ENCODE measurements around the gene NECTIN4.
"Not testable (repeated sequence)": the region's sequence is repeated elsewhere in the genome, so short reads cannot be mapped to it uniquely, and the experiment has no call there.

Gene NECTIN4

DNA sequence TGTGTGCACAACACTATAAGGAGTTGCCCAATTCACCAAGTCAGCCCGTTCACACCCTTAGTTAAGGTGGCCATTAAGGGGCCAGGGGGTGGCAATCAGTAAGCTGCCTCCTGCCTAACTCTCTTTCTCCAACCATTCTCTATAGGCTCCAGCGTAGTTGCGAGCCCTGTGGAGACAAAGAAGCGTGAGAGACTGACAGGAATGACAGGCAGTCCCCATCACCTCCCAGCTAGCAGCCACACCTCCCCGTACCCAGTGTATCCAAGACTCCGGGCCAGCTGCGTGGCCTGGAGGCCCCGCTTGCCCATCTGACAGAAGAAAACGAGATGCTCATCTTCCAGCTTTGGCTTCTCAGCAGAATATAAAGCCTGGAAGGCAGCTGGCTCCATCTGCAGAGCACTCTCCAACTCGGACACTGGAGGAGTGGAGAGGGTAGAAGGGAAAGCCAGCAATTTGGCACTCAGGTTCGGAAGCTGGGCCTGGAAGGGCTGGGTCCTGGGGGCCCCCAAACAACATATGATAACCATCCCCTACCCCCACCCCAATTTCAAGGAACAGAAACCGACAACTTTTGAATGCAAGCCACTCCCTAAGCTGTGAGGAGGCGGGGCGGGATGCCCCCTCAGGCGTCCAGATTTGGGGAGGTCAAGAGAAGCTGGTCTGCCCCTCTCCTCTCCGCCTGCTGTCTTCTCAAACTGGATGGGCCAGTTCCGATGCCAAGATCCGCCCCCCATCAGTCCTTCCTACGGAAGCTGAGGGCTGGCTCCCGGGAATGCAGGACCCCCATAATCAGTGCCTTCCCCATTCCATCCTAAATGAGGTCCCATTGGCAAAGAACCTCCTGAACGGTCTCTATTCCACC, 51.5 kb downstream of the NECTIN4 start:
- H3K9ac ChIP-seq (ENCODE audit: low read length in 5 of 5), result peak overlapping the region in 2 of 5 donors; percentile 59 to 61
- peaks cover 0 to 31% (median 13%) of the 10 kb centered on the region in 5 donors for H3K4me1 ChIP-seq (ENCODE audit: control insufficient read depth in 5 of 5, insufficient read depth in 5 of 5, low read length in 5 of 5)
- no peaks in the 10 kb centered on the region for H3K27me3 ChIP-seq (ENCODE audit: control insufficient read depth in 5 of 5, insufficient read depth in 4 of 5, low read length in 5 of 5)
- peak overlapping the region; percentile 13 for H3K27ac ChIP-seq (ENCODE audit: low read depth, low read length)
- H3K9me3 ChIP-seq (ENCODE audit: control insufficient read depth in 5 of 5, low read length in 5 of 5), result no peaks in the 10 kb centered on the region
- H3K36me3 ChIP-seq (ENCODE audit: control insufficient read depth in 5 of 5, insufficient read depth in 5 of 5, low read length in 5 of 5), result peaks cover 3 to 47% (median 45%) of the 10 kb centered on the region in 5 donors
- peak overlapping the region; percentile 42 to 73 (median 54) for H3K4me3 ChIP-seq (ENCODE audit: low read depth in 1 of 5, low read length in 5 of 5)

DNA sequence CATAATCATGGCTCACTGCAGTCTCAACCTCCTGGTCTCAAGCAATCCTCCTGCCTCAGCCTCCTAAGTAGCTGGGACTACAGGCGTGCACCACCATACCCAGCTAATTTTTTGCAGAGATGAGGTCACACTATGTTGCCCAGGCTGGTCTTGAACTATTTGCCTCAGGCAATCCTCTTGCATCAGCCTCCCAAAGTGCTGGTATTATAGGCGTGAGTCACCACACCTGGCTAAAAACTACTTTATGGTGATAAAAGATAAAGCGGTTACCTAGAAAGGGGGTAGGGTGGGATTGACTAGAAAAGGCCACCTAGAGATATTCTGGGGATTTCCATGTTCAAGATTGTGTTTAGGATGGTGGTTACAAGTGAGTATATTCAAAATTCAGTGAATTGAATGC, 55.6 kb downstream of the NECTIN4 start:
- Histone ChIP-seq H3K9me3 (ENCODE audit: control insufficient read depth in 5 of 5, low read length in 5 of 5) (no peaks in the 10 kb centered on the region), H3K9ac (ENCODE audit: low read length in 5 of 5) (no peak overlapping the region), H3K27ac (ENCODE audit: low read depth, low read length) (no peak overlapping the region), H3K27me3 (ENCODE audit: control insufficient read depth in 5 of 5, insufficient read depth in 4 of 5, low read length in 5 of 5) (no peaks in the 10 kb centered on the region), H3K36me3 (ENCODE audit: control insufficient read depth in 5 of 5, insufficient read depth in 5 of 5, low read length in 5 of 5) (peaks cover 0 to 7% (median 6%) of the 10 kb centered on the region in 5 donors), H3K4me3 (ENCODE audit: low read depth in 1 of 5, low read length in 5 of 5) (no peak overlapping the region), H3K4me1 (ENCODE audit: control insufficient read depth in 5 of 5, insufficient read depth in 5 of 5, low read length in 5 of 5) (peaks cover 0 to 46% (median 31%) of the 10 kb centered on the region in 5 donors)

DNA sequence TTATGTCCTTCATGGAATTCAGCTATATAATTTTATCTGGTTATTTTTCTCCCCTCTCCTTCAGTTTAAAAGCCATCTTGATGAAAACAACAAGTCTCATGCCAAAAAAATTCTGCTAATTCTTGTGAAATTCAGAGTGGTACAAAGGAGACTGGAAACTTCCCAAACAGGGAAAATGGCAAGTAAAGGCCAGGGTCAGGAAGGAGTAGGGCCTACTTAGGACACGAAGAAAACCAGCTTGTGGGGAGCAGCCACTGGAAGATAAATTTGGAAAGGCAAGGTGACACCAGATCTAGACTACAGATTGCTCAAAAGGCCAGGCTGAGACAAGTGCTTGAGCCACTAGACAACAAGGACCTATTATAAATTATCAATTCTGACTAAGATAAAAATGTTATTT, 56.9 kb downstream of the NECTIN4 start:
- no peak overlapping the region for H3K4me3 ChIP-seq (ENCODE audit: low read depth in 1 of 5, low read length in 5 of 5)
- H3K4me1 ChIP-seq (ENCODE audit: control insufficient read depth in 5 of 5, insufficient read depth in 5 of 5, low read length in 5 of 5), result peaks cover 0 to 35% (median 26%) of the 10 kb centered on the region in 5 donors
- H3K27ac ChIP-seq (ENCODE audit: low read depth, low read length), result peak overlapping the region; percentile 89
- no peaks in the 10 kb centered on the region for H3K27me3 ChIP-seq (ENCODE audit: control insufficient read depth in 5 of 5, insufficient read depth in 4 of 5, low read length in 5 of 5)
- no peaks in the 10 kb centered on the region for H3K36me3 ChIP-seq (ENCODE audit: control insufficient read depth in 5 of 5, insufficient read depth in 5 of 5, low read length in 5 of 5)
- H3K9me3 ChIP-seq (ENCODE audit: control insufficient read depth in 5 of 5, low read length in 5 of 5), result no peaks in the 10 kb centered on the region
- H3K9ac ChIP-seq (ENCODE audit: low read length in 5 of 5), result peak overlapping the region in 3 of 5 donors; percentile 30 to 63 (median 43)

DNA sequence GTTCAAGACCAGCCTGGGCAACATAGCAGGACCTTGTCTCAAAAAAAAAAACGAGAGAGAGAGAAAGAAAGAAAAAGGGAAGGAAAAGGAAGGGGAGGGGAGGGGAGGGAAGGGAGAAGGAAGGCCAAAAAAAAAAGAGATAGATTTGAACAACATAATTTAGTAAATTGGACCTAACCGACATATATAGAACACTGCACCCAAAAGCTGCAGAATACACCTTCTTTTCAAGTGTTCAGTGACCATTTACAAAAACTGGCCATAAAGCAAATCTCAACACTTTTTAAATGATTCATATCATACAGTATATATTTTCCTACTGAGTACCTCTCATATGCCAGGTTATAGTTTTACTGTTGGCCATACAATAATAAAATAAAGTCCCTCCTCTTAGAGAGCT, 57.5 kb downstream of the NECTIN4 start:
- Histone ChIP-seq H3K27ac (ENCODE audit: low read depth, low read length) (peak overlapping the region; percentile 89), H3K9me3 (ENCODE audit: control insufficient read depth in 5 of 5, low read length in 5 of 5) (no peaks in the 10 kb centered on the region), H3K9ac (ENCODE audit: low read length in 5 of 5) (peak overlapping the region in 3 of 5 donors; percentile 19 to 63 (median 43)), H3K4me1 (ENCODE audit: control insufficient read depth in 5 of 5, insufficient read depth in 5 of 5, low read length in 5 of 5) (peaks cover 0 to 29% (median 21%) of the 10 kb centered on the region in 5 donors), H3K27me3 (ENCODE audit: control insufficient read depth in 5 of 5, insufficient read depth in 4 of 5, low read length in 5 of 5) (no peaks in the 10 kb centered on the region), H3K4me3 (ENCODE audit: low read depth in 1 of 5, low read length in 5 of 5) (no peak overlapping the region), H3K36me3 (ENCODE audit: control insufficient read depth in 5 of 5, insufficient read depth in 5 of 5, low read length in 5 of 5) (no peaks in the 10 kb centered on the region)

DNA sequence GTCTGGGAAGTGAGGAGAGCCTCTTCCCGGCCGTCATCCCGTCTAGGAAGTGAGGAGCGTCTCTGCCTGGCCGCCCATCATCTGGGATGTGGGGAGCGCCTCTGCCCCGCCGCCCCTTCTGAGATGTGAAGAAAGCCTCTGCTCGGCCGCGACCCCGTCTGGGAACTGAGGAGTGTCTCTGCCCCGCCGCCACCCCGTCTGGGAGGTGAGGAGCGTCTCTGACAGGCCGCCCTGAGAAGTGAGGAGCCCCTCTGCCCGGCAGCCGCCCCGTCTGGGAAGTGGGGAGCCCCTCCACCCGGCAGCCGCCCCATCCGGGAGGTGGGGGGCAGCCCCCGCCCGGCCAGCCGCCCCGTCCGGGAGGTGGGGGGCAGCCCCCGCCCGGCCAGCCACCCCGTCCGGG, 59.9 kb downstream of the NECTIN4 start:
- not testable (repeated sequence) for H3K4me3 ChIP-seq (ENCODE audit: low read depth in 1 of 5, low read length in 5 of 5); H3K36me3 ChIP-seq (ENCODE audit: control insufficient read depth in 5 of 5, insufficient read depth in 5 of 5, low read length in 5 of 5); H3K27ac ChIP-seq (ENCODE audit: low read depth, low read length); H3K9me3 ChIP-seq (ENCODE audit: control insufficient read depth in 5 of 5, low read length in 5 of 5); H3K9ac ChIP-seq (ENCODE audit: low read length in 5 of 5); H3K27me3 ChIP-seq (ENCODE audit: control insufficient read depth in 5 of 5, insufficient read depth in 4 of 5, low read length in 5 of 5)
- peaks cover 0 to 23% (median 16%) of the 10 kb centered on the region in 5 donors for H3K4me1 ChIP-seq (ENCODE audit: control insufficient read depth in 5 of 5, insufficient read depth in 5 of 5, low read length in 5 of 5)

DNA sequence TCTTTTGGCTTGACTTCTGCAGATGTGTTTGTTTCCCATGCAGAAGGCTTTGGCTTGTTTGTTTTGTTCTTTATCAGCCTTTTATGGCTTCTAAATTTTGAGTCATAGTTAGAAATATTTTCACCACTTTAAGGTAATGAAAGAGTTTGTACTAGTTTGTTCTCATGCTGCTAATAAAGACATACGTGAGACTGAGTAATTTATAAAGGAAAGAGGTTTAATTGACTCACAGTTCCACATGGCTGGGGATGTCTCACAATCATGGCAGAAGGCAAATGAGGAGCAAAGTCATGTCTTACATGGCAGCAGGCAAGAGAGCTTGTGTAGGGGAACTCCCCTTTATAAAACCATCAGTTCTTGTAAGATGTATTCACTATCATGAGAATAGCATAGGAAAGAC, 62.4 kb downstream of the NECTIN4 start:
- H3K9ac ChIP-seq (ENCODE audit: low read length in 5 of 5); H3K27ac ChIP-seq (ENCODE audit: low read depth, low read length); H3K4me3 ChIP-seq (ENCODE audit: low read depth in 1 of 5, low read length in 5 of 5); H3K9me3 ChIP-seq (ENCODE audit: control insufficient read depth in 5 of 5, low read length in 5 of 5); H3K27me3 ChIP-seq (ENCODE audit: control insufficient read depth in 5 of 5, insufficient read depth in 4 of 5, low read length in 5 of 5); H3K36me3 ChIP-seq (ENCODE audit: control insufficient read depth in 5 of 5, insufficient read depth in 5 of 5, low read length in 5 of 5): not testable (repeated sequence)
- peaks cover 0 to 13% (median 8%) of the 10 kb centered on the region in 5 donors for H3K4me1 ChIP-seq (ENCODE audit: control insufficient read depth in 5 of 5, insufficient read depth in 5 of 5, low read length in 5 of 5)

DNA sequence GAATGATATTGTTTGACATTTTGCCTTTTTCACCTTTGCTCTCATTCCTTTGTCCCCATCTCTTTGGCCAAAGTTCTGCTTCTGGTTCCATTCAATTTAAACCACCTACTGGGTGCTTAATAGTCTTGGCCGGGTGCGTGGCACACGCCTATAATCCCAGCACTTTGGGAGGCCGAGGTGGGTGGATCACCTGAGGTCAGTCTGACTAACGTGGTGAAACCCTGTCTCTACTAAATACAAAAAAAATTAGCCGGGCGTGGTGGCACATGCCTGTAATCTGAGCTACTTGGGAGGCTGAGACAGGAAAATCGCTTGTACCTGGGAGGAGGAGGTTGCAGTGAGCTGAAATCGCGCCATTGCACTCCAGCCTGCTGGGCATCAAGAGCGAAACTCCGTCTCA, 66.9 kb downstream of the NECTIN4 start:
- not testable (repeated sequence) for H3K4me3 ChIP-seq (ENCODE audit: low read depth in 1 of 5, low read length in 5 of 5); H3K9ac ChIP-seq (ENCODE audit: low read length in 5 of 5); H3K27ac ChIP-seq (ENCODE audit: low read depth, low read length); H3K9me3 ChIP-seq (ENCODE audit: control insufficient read depth in 5 of 5, low read length in 5 of 5); H3K27me3 ChIP-seq (ENCODE audit: control insufficient read depth in 5 of 5, insufficient read depth in 4 of 5, low read length in 5 of 5); H3K36me3 ChIP-seq (ENCODE audit: control insufficient read depth in 5 of 5, insufficient read depth in 5 of 5, low read length in 5 of 5)
- peaks cover 3 to 48% (median 43%) of the 10 kb centered on the region in 5 donors for H3K4me1 ChIP-seq (ENCODE audit: control insufficient read depth in 5 of 5, insufficient read depth in 5 of 5, low read length in 5 of 5)

DNA sequence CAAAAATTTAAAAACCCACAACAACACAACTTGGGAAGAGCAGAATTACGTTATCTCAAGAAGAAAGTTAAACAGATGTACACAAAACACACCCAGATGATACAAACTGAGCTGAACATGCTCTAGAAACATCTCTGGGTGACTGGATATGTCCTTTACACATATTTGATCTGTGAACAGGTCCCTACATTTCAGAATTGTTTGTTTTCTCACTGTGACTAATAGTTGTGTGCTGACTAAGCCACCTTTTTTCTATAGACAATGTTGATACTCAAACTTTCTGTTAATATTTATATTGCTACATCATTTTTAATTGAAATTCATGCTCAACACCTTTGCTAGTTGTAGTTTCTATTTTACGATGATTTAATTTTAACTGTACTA, 67.4 kb downstream of the NECTIN4 start:
- Histone ChIP-seq H3K27me3 (ENCODE audit: control insufficient read depth in 5 of 5, insufficient read depth in 4 of 5, low read length in 5 of 5) (no peaks in the 10 kb centered on the region), H3K36me3 (ENCODE audit: control insufficient read depth in 5 of 5, insufficient read depth in 5 of 5, low read length in 5 of 5) (no peaks in the 10 kb centered on the region), H3K9ac (ENCODE audit: low read length in 5 of 5) (no peak overlapping the region), H3K4me1 (ENCODE audit: control insufficient read depth in 5 of 5, insufficient read depth in 5 of 5, low read length in 5 of 5) (peaks cover 3 to 49% (median 43%) of the 10 kb centered on the region in 5 donors), H3K9me3 (ENCODE audit: control insufficient read depth in 5 of 5, low read length in 5 of 5) (no peaks in the 10 kb centered on the region), H3K4me3 (ENCODE audit: low read depth in 1 of 5, low read length in 5 of 5) (peak overlapping the region in 3 of 5 donors; percentile 81 to 92 (median 86)), H3K27ac (ENCODE audit: low read depth, low read length) (peak overlapping the region; percentile 94)

DNA sequence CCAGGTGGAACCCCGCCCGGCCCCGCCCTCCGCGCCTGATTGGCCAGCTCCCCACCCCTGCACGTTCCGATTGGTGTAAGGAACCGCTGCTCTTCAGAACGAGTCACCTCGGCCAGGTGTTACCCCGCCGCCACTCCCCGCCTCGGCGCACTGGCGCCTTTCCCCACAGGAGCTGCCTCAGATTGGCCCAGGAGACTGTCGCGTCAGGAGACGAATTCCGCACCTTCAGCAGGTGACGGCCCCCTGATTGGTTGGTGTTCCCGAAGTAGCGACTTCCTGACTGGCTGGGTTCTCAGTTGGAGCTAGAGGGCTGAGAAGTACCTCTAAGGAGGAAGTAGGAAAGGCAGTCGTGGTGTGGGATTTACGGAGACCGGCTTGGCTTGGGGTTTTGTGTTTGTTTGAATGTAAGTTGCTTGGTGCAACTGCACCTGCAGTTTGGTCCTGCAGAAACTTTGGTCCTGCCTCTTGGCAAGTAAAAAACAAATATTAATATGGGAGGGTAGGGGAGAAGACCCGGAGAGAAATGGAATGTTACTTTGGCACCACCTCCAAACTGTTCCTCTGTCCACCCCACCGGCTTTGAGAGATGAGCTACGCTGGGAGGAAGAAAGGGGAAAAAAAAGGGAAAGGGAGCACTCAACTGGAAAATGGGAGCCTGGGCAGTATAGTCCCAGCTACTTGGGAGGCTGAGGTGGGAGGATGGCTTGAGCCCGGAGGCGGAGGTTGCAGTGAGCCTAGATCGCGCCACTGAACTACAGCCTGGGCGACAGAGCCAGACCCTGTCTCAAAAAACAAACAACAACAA, 68.0 kb downstream of the NECTIN4 start:
- no peaks in the 10 kb centered on the region for H3K36me3 ChIP-seq (ENCODE audit: control insufficient read depth in 5 of 5, insufficient read depth in 5 of 5, low read length in 5 of 5)
- H3K27me3 ChIP-seq (ENCODE audit: control insufficient read depth in 5 of 5, insufficient read depth in 4 of 5, low read length in 5 of 5), result no peaks in the 10 kb centered on the region
- peak overlapping the region; percentile 94 for H3K27ac ChIP-seq (ENCODE audit: low read depth, low read length)
- peaks cover 3 to 49% (median 44%) of the 10 kb centered on the region in 5 donors for H3K4me1 ChIP-seq (ENCODE audit: control insufficient read depth in 5 of 5, insufficient read depth in 5 of 5, low read length in 5 of 5)
- H3K9ac ChIP-seq (ENCODE audit: low read length in 5 of 5), result peak overlapping the region; percentile 1 to 93 (median 84)
- H3K9me3 ChIP-seq (ENCODE audit: control insufficient read depth in 5 of 5, low read length in 5 of 5), result no peaks in the 10 kb centered on the region
- H3K4me3 ChIP-seq (ENCODE audit: low read depth in 1 of 5, low read length in 5 of 5), result peak overlapping the region; percentile 77 to 93 (median 91)

All from subcutaneous abdominal adipose tissue (tissue), 5 donors.